Mucosa of descending colon (tissue), 3 donors: Measurements from ENCODE around the gene SLC25A23. TPM values are rescaled to one million over a fixed set of nuclear protein-coding genes. Genes with fewer than 3 reads are reported as not detected.

Experiments used
- ATAC-seq: fragments of 200-7000 bp; cut with Tn5 transposase; one replicate; pipeline ENCODE4 v1.9.1; 2020; ENCODE audit warnings: mild to moderate bottlenecking, moderate library complexity
- DNase-seq, 3 donors: peaks; one replicate each; pipeline ENCODE4 v3.0.0-alpha.2; 2020
- H3K36me3 ChIP-seq: fragments of 200-600 bp; one replicate; pipeline ENCODE4 v1.8.0; 2021; ENCODE audit warnings: low read depth, mild to moderate bottlenecking
- H3K4me1 ChIP-seq: fragments of 200-600 bp; one replicate; pipeline ENCODE4 v1.8.0; 2021; ENCODE audit warnings: low read depth, mild to moderate bottlenecking
- H3K4me3 ChIP-seq: fragments of 200-600 bp; one replicate; pipeline ENCODE4 v1.8.0; 2021; ENCODE audit warnings: mild to moderate bottlenecking
- H3K9me3 ChIP-seq: fragments of 200-600 bp; one replicate; pipeline ENCODE4 v1.8.0; 2021; ENCODE audit warnings: mild to moderate bottlenecking
- intact Hi-C, 2 donors: fragments of 100-400 bp; cut with DNase I in 1 of 2; cut with micrococcal nuclease in 1 of 2; formaldehyde crosslinking; loops; one replicate each; pipeline versions ENCODE4 v1.11.0 to v1.11.1; 2022; cut with DNase I, micrococcal nuclease
- total RNA-seq, 3 donors: library from RNA; stranded (reverse); fragmentation: NEBNext Ultra II Directional in 2 of 3; extraction: Animal tissue kit (Norgen Biotek cat#: 25700) in 2 of 3; gene quantifications; one replicate each; pipeline versions ENCODE4 v1.2.1 to v1.2.4, GENCODE V29; 2021 to 2023
- TF ChIP-seq, protein P1 (sequence below): fragments of 200-600 bp; IDR thresholded peaks from one replicate; pipeline ENCODE4 v1.8.0; 2022; ENCODE audit warnings: antibody characterized with exemption, mild to moderate bottlenecking
- donor health status: DM: no; HTN: no; CAD: no; lungs with moderate emphysema.
- donor health status: DM: no; HTN: no; CAD: no.
- donor health status: DM: no; HTN: yes; CAD: no.

Gene SLC25A23
- total RNA-seq, 3 donors from 2014 or later, result 106 to 181 (median 116) TPM

DNA sequence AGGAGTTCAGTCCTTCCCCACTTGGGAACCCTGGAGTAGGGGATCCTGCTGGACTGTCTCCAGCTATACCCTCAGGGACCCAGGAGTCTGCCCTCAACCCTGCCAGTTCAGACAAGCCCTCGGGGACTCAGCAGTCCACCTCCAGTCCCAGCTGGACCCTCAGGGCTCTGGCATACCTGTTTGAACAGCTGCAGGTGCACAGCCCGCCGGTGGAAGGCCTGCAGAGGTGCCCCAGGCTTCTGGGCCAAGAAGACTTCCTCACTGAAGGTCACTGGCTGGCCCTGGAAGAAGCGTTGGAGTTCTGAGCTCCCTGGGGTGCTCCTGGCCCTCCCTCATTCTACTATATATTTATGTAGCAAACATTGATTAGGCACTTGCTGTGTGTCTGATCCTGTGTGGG is 13.1 kb upstream of the SLC25A23 start:
- Histone ChIP-seq H3K9me3 (no peaks in the 10 kb centered on the region), H3K4me1 (peaks cover 8% of the 10 kb centered on the region), H3K36me3 (no peaks in the 10 kb centered on the region), H3K4me3 (no peak overlapping the region)
- TF ChIP-seq, protein P1, sequence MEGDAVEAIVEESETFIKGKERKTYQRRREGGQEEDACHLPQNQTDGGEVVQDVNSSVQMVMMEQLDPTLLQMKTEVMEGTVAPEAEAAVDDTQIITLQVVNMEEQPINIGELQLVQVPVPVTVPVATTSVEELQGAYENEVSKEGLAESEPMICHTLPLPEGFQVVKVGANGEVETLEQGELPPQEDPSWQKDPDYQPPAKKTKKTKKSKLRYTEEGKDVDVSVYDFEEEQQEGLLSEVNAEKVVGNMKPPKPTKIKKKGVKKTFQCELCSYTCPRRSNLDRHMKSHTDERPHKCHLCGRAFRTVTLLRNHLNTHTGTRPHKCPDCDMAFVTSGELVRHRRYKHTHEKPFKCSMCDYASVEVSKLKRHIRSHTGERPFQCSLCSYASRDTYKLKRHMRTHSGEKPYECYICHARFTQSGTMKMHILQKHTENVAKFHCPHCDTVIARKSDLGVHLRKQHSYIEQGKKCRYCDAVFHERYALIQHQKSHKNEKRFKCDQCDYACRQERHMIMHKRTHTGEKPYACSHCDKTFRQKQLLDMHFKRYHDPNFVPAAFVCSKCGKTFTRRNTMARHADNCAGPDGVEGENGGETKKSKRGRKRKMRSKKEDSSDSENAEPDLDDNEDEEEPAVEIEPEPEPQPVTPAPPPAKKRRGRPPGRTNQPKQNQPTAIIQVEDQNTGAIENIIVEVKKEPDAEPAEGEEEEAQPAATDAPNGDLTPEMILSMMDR, result no peak
- ATAC-seq, result no peak
- intact Hi-C loops, result no loop called here
- DNase-seq, result no peak

DNA sequence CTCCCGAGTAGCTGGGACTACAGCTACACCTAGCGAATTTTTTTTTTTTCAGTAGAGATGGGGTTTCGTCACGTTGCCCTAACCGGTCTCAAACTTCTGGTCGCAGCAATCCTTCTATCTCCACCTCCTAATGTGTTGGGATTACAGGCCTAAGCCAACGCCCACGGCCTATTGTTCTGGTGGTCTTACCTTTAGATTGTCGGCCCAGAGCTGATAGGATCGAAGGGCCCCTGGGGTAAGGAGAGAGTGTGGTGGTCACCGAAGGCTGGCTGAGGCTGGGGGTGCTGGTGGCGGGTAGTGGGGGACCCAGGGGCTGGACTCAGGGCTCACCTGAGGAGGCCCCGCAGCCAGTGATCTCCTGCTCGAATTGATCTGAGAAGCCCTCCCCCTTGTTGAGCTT is 11.5 kb upstream of the SLC25A23 start:
- Histone ChIP-seq H3K4me1 (peaks cover 8% of the 10 kb centered on the region), H3K9me3 (no peaks in the 10 kb centered on the region), H3K36me3 (no peaks in the 10 kb centered on the region), H3K4me3 (no peak overlapping the region)
- DNase-seq, result no peak
- intact Hi-C loops, result no loop called here
- no peak for ATAC-seq
- TF ChIP-seq, protein P1, result no peak

GRCh38 chr19:6470173-6470572 is 10.6 kb upstream of the SLC25A23 start:
- TF ChIP-seq, protein P1, result no peak
- H3K9me3 ChIP-seq, result no peaks in the 10 kb centered on the region
- H3K36me3 ChIP-seq, result no peaks in the 10 kb centered on the region

GRCh38 chr19:6467384-6467783 is 7.8 kb upstream of the SLC25A23 start:
- Histone ChIP-seq H3K4me3 (no peak overlapping the region), H3K9me3 (no peaks in the 10 kb centered on the region), H3K36me3 (no peaks in the 10 kb centered on the region), H3K4me1 (peaks cover 17% of the 10 kb centered on the region)
- TF ChIP-seq, protein P1, result no peak
- ATAC-seq, result no peak
- DNase-seq, result no peak
- intact Hi-C loops, result no loop called here

More at GRCh38 chr19:6470173-6470572, 10.6 kb upstream of the SLC25A23 start:
- Histone ChIP-seq H3K4me3 (no peak overlapping the region), H3K4me1 (no peaks in the 10 kb centered on the region)
- ATAC-seq (no peak), DNase-seq (no peak)
- intact Hi-C loops, result no loop called here

DNA sequence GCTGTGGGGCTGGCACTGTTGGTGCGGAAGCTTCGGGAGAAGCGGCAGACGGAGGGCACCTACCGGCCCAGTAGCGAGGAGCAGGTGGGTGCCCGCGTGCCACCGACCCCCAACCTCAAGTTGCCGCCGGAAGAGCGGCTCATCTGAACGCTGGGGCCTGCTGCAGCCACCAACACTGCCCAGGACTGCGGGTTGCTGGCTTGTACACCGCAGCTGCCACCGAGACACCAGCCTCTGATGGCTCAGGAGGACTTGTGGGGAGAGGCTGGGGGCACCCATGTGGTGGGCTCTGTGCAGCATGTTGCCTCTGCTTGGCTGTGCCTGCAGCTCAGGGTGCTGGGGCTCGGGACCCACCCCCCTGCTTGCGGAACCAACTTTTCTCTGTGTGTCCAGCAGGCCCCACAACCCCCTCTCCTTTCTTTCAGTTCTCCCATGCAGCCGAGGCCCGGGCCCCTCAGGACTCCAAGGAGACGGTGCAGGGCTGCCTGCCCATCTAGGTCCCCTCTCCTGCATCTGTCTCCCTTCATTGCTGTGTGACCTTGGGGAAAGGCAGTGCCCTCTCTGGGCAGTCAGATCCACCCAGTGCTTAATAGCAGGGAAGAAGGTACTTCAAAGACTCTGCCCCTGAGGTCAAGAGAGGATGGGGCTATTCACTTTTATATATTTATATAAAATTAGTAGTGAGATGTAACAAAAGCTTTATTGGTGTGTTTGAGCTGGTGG is 7.1 kb upstream of the SLC25A23 start:
- intact Hi-C loops, result no loop called here

More for the DNA sequence above, 7.1 kb upstream of the SLC25A23 start:
- no peak for ATAC-seq
- TF ChIP-seq, protein P1, result no peak
- Histone ChIP-seq H3K9me3 (no peaks in the 10 kb centered on the region), H3K36me3 (no peaks in the 10 kb centered on the region), H3K4me1 (peaks cover 24% of the 10 kb centered on the region), H3K4me3 (no peak overlapping the region)
- no peak for DNase-seq
